Osteoblast (primary cell): ENCODE measurements around the gene SUOX. TPM values are rescaled to one million over a fixed set of nuclear protein-coding genes. Genes with fewer than 3 reads are reported as not detected.

Experiments used
- DNase-seq: peaks from one replicate; pipeline ENCODE4 v3.0.0; 2011; ENCODE audit warnings: low spot score, mixed read lengths; ENCODE audit not compliant: insufficient read length; ENCODE audit errors: missing footprints
- H2AFZ ChIP-seq: 2 replicates; pipeline ENCODE4 v1.6.0; 2011; ENCODE audit warnings: mild to moderate bottlenecking, low read length
- H3K27ac ChIP-seq: 2 replicates; pipeline ENCODE4 v1.5.1; 2011; ENCODE audit warnings: mild to moderate bottlenecking, low read depth, low read length, moderate library complexity
- H3K27me3 ChIP-seq: 2 replicates; pipeline ENCODE4 v1.6.0; 2012; ENCODE audit warnings: mild to moderate bottlenecking, control low read depth, inconsistent platforms, low read length, moderate library complexity; ENCODE audit not compliant: insufficient read depth
- H3K36me3 ChIP-seq: 2 replicates; pipeline ENCODE4 v1.5.1; 2011; ENCODE audit warnings: mild to moderate bottlenecking, low read length, control low read depth, moderate library complexity; ENCODE audit not compliant: insufficient read depth
- H3K4me1 ChIP-seq: 2 replicates; pipeline ENCODE4 v1.5.1; 2011; ENCODE audit warnings: mild to moderate bottlenecking, low read length, control low read depth, moderate library complexity; ENCODE audit not compliant: insufficient read depth
- H3K4me2 ChIP-seq: 2 replicates; pipeline ENCODE4 v1.6.0; 2011; ENCODE audit warnings: mild to moderate bottlenecking, low read length; ENCODE audit not compliant: insufficient read depth
- H3K4me3 ChIP-seq: fragments of 200-600 bp; sonication (generic); 3 replicates; pipeline ENCODE4 v1.5.1; 2012; ENCODE audit warnings: mild to moderate bottlenecking, low read length, inconsistent platforms; ENCODE audit not compliant: insufficient read depth
- H3K79me2 ChIP-seq: 2 replicates; pipeline ENCODE4 v1.6.0; 2012; ENCODE audit warnings: mild to moderate bottlenecking, low read length, control low read depth, inconsistent platforms; ENCODE audit not compliant: insufficient read depth
- H3K9me3 ChIP-seq: 2 replicates; pipeline ENCODE4 v1.5.1; 2011; ENCODE audit warnings: low read depth, low read length, control low read depth
- H4K20me1 ChIP-seq: 2 replicates; pipeline ENCODE4 v1.6.0; 2012; ENCODE audit warnings: mild to moderate bottlenecking, low read length, control low read depth; ENCODE audit not compliant: insufficient read depth
- total RNA-seq: library from RNA; depleted of rRNA; stranded (reverse); fragments of >200 nt; gene quantifications from 2 replicates; pipeline ENCODE4 v1.2.3, GENCODE V29; 2012
- TF ChIP-seq, protein P1 (sequence below): IDR thresholded peaks from 2 replicates; pipeline ENCODE4 v1.5.1; 2011; ENCODE audit warnings: mild to moderate bottlenecking, low read depth, low read length, moderate library complexity; ENCODE audit errors: extremely low read depth

Gene SUOX
- total RNA-seq, 1 donor = 12.3 TPM

DNA sequence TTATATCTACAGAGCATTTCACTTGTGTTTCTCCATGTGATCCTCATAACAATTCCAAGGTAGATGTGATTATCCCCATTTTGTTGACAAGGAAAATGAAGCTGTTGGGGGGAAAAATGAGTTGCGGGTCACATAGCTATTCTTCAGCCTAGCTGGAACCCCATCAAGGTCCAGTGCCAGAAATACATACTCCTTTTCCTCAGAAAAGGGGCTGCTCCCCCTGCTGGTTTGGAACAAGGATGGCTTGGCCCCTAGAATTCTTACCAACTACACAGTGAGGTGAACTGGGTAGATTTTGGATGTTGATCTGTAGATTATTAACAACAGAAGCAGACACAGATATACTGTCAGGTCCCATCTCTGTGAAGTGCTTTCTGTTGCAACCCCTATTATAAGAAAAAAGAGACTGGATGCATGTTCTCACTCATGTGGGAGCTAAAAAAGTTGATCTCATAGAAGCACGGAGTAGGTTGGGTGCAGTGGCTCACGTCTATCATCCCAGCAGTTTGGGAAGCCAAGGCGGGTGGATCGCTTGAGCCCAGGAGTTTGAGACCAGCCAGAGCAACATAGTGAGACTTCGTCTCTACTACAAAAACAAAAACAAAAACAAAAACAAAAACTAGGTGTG lies 32.7 kb downstream of the SUOX start:
- peak overlapping the region; percentile 57 for H3K27ac ChIP-seq

DNA sequence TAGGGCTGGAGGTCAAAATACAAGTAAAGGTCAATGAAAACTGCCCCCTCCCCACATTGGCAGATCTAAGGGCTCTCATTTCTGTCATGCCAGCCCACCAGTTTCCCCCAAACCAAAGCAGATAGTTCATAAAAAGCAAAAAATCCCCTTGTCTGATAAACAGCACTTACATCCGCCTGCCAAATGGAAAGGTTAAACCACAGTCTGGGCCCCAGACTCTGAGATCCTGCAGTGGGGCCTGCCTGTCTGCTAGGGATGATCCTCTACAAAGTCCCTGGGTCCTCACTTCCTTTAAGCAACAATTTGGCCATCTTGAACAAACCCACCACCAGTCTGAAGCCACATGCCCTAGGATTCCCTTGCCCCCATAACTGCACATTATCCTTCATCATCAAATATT lies 34.9 kb downstream of the SUOX start:
- DNase-seq = no peak
- H3K4me2 ChIP-seq = no peak overlapping the region
- peaks cover 13% of the 10 kb centered on the region for H3K4me1 ChIP-seq
- TF ChIP-seq, protein P1, sequence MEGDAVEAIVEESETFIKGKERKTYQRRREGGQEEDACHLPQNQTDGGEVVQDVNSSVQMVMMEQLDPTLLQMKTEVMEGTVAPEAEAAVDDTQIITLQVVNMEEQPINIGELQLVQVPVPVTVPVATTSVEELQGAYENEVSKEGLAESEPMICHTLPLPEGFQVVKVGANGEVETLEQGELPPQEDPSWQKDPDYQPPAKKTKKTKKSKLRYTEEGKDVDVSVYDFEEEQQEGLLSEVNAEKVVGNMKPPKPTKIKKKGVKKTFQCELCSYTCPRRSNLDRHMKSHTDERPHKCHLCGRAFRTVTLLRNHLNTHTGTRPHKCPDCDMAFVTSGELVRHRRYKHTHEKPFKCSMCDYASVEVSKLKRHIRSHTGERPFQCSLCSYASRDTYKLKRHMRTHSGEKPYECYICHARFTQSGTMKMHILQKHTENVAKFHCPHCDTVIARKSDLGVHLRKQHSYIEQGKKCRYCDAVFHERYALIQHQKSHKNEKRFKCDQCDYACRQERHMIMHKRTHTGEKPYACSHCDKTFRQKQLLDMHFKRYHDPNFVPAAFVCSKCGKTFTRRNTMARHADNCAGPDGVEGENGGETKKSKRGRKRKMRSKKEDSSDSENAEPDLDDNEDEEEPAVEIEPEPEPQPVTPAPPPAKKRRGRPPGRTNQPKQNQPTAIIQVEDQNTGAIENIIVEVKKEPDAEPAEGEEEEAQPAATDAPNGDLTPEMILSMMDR = no peak
- H4K20me1 ChIP-seq = no peaks in the 10 kb centered on the region
- H2AFZ ChIP-seq = no peak overlapping the region
- no peaks in the 10 kb centered on the region for H3K9me3 ChIP-seq
- H3K4me3 ChIP-seq = no peak overlapping the region
- peaks cover 18% of the 10 kb centered on the region for H3K36me3 ChIP-seq
- H3K27ac ChIP-seq = no peak overlapping the region
- H3K79me2 ChIP-seq = no peaks in the 10 kb centered on the region
- no peaks in the 10 kb centered on the region for H3K27me3 ChIP-seq

More for the DNA sequence above, 32.7 kb downstream of the SUOX start:
- H3K27me3 ChIP-seq = no peaks in the 10 kb centered on the region
- no peaks in the 10 kb centered on the region for H3K9me3 ChIP-seq
- H3K79me2 ChIP-seq = no peaks in the 10 kb centered on the region
- peak overlapping the region; percentile 28 for H3K4me2 ChIP-seq
- DNase-seq = peak; percentile 95
- no peak overlapping the region for H3K4me3 ChIP-seq
- peaks cover 13% of the 10 kb centered on the region for H3K4me1 ChIP-seq
- H2AFZ ChIP-seq = peak overlapping the region; percentile 52
- H3K36me3 ChIP-seq = peaks cover 22% of the 10 kb centered on the region
- TF ChIP-seq, protein P1 = peak; percentile 85
- H4K20me1 ChIP-seq = no peaks in the 10 kb centered on the region

DNA sequence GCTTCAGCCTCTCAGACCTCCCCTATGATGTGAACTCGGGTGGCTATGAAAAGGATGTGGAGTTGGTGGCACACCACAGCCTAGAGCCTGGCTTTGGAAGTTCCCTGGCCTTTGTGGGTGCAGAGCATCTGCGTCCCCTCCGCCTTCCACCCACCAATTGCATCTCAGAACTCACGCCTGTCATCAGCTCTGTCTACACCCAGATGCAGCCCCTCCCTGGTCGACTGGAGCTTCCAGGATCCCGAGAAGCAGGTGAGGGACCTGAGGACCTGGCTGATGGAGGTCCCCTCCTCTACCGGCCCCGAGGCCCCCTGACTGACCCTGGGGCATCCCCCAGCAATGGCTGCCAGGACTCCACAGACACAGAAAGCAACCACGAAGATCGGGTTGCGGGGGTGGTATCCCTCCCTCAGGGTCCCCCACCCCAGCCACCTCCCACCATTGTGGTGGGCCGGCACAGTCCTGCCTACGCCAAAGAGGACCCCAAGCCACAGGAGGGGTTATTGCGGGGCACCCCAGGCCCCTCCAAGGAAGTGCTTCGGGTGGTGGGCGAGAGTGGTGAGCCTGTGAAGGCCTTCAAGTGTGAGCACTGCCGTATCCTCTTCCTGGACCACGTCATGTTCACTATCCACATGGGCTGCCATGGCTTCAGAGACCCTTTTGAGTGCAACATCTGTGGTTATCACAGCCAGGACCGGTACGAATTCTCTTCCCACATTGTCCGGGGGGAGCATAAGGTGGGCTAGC lies 37.7 kb downstream of the SUOX start:
- Histone ChIP-seq H3K4me2 (no peak overlapping the region), H3K27ac (no peak overlapping the region), H3K36me3 (peaks cover 12% of the 10 kb centered on the region), H3K4me3 (no peak overlapping the region), H3K27me3 (no peaks in the 10 kb centered on the region), H2AFZ (no peak overlapping the region), H3K79me2 (no peaks in the 10 kb centered on the region), H3K4me1 (no peaks in the 10 kb centered on the region), H4K20me1 (no peaks in the 10 kb centered on the region), H3K9me3 (no peaks in the 10 kb centered on the region)
- TF ChIP-seq, protein P1 = no peak
- DNase-seq = no peak

DNA sequence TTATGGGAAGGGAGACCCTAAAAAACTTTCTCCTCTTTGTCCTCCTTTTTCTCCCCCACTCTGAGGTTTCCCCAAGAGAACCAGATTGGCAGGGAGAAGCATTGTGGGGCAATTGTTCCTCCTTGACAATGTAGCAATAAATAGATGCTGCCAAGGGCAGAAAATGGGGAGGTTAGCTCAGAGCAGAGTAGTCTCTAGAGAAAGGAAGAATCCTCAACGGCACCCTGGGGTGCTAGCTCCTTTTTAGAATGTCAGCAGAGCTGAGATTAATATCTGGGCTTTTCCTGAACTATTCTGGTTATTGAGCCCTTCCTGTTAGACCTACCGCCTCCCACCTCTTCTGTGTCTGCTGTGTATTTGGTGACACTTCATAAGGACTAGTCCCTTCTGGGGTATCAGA lies 40.1 kb downstream of the SUOX start:
- peaks cover 4% of the 10 kb centered on the region for H3K4me1 ChIP-seq
- TF ChIP-seq, protein P1 = no peak
- no peaks in the 10 kb centered on the region for H3K9me3 ChIP-seq
- no peak overlapping the region for H3K4me2 ChIP-seq
- no peaks in the 10 kb centered on the region for H3K27me3 ChIP-seq
- peaks cover 12% of the 10 kb centered on the region for H3K36me3 ChIP-seq
- peaks cover 2% of the 10 kb centered on the region for H4K20me1 ChIP-seq
- no peak overlapping the region for H3K27ac ChIP-seq
- DNase-seq = no peak
- H2AFZ ChIP-seq = no peak overlapping the region
- H3K4me3 ChIP-seq = no peak overlapping the region
- peaks cover 3% of the 10 kb centered on the region for H3K79me2 ChIP-seq
